NOMO-1 treated with dmso at 0.1 percent for 144 hours (cell line): Measurements from ENCODE around the gene PLEKHA1.

Source experiments
- DNase-seq: peaks from one replicate; lab custom pipeline; 2025; ENCODE audit not compliant: unreplicated experiment; lab: John Stamatoyannopoulos, UW

Gene PLEKHA1

DNA sequence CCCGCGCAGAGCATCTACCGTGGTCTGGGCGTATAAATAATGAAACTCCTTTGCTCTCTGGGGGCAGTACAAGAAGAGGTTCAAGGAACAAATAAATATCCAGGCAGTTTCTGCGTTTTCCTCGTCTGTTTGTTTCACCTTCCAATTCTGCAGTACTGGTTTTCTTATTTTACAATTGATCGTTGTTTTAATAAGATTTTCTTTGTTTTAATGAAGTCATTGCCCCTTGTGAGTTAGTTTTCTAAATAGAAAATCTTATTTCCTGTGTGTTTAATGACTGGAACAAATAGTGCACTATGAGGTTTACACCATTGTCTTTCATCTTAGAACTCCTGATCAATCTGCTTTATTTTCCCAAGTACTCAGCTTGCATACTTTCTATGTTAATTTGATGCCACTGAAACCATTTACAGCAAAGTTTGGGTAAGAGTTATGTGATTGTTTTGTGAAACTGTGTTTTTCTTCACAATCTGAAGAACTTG is 1.2 kb downstream of the PLEKHA1 start:
- DNase-seq = no peak

DNA sequence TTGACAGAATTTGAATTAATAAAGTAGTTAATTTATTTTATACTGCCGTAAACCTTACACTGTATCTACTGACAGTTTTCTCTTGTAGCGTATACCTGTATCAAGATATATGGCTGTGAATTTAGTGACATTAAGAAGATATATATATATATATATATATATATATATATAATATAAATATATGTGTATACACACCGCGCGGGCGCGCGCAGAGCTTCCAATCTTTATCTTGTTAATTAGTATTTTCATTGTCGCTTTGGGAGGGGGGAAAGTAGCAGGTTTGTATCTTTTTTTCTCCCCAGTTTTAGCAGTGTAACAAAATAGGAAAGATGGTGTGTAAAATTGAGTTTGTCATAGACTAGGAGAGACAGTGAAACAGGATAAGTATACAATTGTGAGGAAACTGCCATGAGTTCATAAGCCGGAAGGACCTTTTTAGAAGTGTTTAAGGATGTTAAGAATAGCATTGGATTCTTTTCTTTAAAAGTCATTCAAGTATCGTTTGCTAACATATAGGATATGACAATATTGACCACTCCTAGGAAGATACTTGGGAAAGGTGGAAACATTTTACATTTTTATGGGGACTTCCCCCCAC is 2.0 kb downstream of the PLEKHA1 start:
- no peak for DNase-seq

DNA sequence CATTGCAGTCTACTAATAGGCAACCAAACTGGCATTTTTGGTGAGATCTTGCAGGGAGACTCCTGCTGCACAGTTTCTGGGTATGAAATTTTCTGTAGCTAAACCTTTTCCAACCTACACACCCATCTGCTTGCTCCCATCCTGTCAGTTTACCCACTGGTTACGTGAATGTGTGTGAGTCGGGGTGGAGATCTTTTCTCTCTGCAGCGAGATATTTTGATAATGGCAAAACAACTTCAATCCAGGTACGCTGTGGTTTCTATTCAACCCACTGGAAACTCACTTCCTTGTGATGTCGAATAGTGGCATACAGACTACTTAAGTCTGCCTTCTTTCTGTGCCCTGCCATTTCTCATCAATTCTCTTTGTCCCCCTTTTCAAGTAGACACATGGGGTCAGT is 4.5 kb downstream of the PLEKHA1 start:
- DNase-seq = no peak

DNA sequence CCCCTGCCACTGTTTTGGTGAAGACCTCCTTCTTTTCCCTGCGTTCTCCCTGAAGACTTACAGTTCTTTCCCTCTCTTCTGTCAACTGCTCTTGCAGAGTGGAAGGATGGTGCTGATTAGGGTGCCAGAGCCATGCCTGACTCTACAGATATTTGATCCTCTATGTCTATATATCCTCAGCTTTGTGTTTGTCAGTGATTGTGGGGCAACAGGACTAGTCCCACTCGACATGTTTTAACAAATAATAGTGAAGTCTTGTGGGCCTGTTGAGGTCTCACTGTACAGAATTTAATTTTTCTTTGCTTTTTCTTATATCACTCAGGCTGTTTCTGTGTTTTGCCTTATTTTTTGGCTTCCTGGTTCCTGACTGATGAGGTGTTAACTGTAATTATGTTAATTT is 5.0 kb downstream of the PLEKHA1 start:
- no peak for DNase-seq

DNA sequence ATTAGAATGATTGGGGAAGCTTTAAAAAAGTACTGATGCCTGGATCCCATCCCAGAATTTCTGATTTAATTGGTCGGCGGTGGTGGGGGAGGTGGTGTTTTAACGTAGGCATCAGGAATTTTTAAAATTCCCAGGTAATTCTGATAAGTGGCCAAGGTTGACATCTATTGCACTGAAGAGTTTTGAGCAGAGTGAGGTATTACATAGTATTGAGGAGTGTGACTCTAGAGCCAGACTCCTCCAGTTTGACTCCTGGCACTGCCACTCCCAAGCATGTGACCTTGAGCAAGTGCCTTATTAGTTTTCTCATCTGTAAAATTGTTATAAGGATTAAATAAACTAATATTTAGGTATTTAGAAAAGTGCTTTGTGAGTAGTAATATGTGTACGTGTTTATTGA is 6.2 kb downstream of the PLEKHA1 start:
- DNase-seq = no peak

DNA sequence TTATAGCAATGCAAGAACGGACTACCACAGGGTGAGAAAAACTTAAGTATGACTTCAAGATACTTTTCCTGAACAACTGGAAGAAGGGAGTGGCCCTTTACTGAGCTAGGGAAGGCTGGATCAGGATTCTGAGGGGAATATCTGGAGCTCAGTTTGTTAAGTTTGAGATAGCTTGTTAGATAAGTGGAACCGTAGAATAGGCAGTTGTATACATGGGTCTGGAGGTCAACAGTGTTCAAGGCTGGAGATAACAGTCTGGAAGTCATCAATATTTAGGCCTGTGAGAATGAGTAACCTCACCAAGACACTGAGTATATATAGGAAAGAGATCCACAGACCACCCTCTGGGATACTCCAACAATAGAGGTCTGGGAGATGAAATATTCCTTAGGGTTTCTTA is 7.2 kb downstream of the PLEKHA1 start:
- DNase-seq = no peak

DNA sequence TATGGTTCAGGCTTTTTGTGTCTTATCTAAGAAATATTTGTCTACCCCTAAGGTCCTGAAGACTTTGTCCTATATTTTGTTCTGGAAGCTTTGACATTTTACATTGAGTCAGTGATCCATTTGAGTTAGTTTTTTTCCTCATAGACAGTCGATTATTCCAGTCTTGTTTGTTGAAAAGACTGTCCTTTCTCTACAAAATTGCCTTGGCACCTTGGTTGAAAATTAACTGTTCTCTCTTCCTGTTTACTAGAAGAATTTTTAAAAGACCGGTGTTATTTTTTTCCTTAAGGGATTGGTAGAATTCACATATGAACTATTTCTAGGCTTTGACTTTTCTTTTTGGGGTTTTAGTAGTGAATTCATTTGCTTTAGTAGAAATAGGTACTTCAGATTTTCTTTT is 12.0 kb downstream of the PLEKHA1 start:
- no peak for DNase-seq

DNA sequence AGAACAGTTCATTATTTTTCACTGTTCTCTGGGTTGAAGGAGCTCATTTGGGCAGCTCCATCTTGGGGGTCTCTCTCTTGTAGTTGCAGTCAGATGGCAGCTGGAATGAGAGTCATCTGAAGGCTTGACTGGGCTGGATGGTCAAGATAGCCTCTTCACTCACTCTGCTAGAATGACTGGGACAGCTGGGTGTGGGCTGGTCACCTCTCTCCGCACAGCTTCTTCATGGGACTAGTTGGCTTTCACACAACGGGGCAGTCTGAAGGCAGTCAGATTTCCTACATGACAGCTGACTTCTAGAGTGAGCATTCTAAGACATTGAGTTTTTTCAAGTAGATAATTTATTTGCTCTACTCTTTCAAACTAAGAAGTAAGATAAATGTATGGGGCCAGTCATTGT is 13.1 kb downstream of the PLEKHA1 start:
- no peak for DNase-seq

DNA sequence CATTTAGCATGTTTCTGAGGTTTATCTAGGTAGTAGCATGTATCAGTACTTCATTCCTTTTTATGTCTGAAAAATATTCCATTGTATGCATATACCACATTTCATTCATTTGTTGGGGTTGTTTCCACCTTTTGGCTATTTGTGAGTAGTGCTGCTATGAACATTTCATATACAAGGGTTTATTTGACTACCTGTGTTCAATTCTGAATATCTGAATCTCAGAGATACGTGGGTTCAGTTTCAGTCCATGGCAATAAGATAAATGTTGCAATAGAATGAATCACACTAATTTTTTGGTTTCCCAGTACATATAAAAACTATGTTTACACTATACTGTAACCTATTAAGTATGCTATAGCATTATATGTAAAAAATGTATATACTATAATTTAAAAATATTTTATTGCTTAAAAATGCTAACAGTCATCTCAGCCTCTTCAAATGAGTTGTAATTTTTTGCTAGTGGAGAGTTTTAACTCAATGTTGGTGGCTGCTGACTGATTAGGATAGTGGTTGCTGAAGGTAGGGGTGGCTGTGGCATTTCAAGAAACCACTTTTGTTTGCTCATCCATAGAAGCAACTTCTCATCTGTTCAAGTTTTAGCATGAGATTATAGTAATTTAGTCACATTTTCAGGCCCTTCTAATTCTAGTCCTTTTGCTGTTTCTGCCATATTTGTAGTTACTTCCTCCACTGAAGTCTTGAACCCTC is 13.9 kb downstream of the PLEKHA1 start:
- no peak for DNase-seq

DNA sequence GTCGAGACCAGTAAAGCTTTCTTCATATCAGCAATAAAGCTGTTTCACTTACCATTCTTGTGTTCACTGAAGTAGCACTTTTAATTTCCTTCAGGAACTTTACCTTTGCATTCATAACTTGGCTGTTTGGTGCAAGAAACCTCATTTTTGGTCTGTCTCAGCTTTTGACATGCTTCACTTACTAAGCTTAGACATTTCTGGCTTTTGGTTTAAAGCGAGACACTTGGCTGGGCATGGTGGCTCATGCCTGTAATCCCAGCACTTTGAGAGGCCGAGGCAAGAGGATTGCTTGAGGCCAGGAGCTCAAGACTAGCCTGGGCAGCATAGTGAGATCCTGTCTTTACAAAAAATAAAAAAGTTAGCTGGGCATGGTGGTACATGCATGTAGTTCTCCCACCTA is 15.8 kb downstream of the PLEKHA1 start:
- DNase-seq = no peak

DNA sequence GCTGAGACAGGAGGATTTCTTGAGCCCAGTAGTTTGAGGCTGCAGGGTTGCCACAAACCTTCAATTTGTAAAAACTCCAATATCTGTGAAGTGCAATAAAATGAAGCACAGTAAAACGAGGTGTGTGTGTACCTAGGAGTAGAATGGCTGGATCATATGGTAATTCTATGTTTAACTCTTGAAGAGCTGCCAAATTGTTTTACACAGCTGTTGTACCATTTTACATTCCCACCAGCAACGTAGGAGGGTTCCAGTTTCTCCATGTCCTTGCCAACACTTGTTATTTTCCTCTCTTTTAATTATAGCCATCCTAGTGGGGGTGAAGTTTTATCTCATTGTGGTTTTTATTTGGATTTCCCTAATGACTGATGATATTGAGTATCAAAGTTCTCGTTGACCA is 16.2 kb downstream of the PLEKHA1 start:
- no peak for DNase-seq

DNA sequence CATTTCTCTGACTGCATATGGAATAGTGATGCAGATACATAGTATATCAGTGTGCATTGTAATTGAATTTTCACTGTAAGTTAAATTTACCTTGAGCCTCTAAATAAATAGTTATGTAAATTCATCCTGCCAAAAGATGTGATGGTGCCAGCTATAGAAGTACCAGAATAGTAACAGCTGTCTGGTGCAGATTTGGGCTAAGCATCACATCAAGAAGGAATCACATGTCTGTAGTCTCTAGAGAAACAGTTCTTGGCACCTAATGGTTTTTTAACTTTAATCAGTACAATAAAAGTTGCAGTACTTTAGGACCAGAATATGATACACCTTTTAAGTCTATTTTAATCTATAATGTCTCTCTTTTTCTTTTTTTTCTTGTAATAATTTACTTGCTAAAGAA is 17.4 kb downstream of the PLEKHA1 start:
- no peak for DNase-seq

DNA sequence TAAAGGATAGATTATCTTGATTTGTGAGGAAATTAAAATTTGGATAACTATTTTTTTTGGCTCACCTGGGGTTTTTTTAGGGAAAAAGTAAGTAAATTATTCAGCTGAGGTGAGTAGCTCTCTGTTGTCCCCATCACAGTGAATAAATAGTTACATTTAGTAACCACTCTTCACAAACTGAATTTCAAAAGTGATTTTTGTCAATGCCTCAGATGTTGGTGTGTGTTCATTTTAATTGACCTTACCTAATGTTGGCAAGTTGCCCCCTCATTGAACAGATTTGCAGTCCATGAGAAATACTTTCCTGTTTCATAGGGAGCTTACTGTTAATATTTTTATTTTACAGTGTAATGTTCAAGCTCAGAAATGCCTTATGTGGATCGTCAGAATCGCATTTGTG is 18.3 kb downstream of the PLEKHA1 start:
- DNase-seq = no peak

DNA sequence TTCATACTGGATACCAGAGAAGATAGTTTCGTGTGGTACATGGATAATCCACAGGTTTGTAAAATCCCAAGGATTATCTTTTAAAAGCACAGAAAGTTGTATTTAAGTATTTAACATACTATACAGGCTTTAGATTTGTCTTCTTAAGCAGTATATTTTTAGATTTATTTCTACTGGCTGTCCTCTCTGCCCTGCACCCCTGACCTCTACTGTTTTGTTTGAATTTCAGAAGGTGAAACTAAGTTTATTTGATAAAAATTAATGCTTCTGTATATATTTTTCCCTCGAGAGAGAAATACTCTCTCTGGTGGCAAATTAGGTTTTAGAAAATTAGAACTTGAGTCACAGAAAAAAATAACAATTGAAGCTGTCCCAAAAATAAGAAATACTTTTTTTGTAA is 18.8 kb downstream of the PLEKHA1 start:
- DNase-seq = no peak

DNA sequence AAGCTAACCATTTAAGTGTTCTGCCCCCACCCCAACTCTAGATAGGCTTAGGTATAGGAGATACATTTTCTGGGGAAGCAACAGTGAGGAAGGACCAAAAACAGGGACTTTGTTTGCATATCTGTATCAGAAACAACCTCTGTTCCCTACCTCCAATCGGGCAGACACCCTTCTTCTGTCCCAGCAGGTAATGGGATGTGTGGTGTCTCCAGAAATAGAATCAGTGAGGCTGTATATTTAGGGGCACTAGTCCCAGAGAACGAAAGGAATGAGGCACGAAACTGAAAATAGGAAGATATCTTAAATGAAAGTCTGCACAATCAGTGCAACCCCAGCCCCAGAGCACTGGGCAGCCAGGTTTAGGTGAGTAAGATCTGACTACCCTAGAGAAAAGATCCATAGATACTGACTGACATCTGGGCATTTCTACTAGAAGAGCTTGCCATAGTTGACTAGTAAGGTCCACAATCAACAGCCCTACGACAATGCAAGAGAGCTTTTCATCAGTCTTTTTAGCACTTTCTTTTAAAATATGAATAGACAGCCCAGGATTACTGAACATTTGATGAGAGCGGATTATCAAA is 28.1 kb downstream of the PLEKHA1 start:
- DNase-seq = no peak

DNA sequence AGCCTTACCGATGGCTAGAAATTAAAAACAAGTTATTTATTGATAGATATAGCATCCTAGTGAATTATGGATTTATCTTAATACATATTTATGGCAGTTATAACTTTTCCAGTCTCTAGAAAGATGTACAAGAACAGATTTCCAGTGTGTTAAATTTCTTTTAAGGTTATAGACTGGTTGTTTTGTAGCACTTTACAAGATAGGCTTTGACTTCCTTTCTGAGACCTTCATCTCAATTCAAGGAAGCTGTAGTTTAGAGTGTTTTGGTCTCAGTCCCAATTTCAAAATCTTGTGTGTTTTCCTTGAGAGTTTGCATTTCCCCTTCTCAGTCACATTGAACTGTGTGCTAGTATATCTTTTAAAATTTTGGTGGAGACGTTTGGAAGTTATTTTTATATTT is 30.1 kb downstream of the PLEKHA1 start:
- DNase-seq = no peak

DNA sequence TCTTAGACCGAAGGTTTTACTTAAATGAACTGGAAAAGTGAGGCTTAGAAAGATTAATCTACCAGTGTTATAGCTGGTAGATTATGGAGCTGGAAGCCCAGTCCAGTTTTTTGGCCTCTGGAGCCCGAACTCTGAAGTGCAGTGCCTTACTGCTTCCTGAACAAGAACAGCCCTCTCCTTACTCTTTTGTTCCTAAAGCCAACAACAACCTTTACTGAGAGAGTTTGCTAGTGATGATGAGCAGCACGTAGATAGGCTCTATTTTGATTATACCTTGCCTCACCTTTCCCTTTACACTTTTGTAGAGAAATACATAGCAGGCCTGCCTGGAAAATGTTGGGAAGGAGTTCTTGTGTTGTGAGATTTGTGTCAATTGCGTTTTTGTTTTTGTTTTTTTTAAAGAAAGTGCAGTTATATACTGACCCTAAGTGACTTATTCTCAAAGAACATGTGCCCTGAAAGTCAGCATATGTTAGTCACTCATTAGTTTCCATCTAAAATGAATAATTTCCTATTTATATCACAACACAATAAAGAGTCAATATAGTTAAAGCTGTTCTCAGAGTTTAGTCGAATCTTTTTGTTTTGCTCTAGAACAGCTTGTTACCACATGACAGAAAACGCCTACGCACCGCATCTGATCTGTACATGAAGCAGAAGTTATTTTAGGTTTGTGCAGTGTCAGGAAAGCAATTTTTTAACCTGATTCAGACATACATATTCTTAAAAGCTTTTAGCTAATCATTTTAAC is 33.0 kb downstream of the PLEKHA1 start:
- DNase-seq = no peak

DNA sequence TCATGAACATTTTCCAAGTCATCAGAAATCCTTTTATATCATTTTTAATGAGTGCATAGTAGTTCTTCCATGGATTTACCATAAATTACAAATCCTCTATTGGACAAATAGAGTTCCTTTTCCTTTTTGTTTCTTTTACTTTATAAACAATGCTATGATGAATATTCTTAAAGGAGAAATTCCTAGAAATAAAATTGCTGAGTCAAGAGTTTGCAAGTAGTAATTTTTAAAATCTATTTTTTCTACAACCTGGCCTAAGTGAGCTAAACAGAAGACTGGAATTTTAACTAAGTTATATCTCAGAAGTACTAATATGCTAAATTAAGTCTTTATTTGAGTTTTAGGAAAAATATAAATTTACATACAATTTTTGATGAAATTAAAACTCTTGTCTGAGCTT is 38.8 kb downstream of the PLEKHA1 start:
- DNase-seq = no peak

DNA sequence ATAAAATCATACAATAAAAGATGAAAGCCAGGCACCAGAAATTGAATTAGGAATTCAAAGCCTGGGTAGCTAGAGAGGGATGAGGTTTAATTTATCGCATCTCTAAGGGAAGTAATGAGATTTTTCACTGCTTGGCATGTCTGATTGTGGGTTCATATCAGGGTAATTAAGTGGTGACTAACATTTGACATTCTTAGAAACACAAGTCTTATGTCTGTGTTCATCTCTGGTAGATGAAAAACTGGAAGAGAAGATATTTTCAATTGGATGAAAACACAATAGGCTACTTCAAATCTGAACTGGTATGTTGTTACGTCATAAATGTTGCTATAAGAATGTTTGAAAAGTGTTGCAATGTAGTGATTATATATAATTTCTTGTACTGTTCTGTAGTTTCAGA is 43.2 kb downstream of the PLEKHA1 start:
- no peak for DNase-seq

DNA sequence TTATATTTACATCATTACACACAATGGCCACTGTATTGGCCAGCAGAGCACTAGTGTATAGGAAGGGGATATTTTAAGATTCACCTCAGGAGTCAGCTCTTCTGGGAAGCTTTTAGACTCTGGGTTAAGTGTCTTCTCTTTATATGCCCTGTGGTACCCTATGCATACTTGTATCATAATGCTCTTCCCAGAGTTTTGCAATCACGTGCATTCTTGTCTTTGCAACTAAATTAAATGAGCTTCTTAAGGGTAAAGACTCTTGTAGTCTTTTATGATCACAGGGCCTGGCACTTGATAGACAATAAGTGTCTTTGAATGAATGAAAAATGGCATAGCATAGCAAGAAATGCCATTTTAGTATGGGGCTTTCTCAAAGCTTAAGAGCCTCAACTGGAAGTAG is 44.5 kb downstream of the PLEKHA1 start:
- no peak for DNase-seq

DNA sequence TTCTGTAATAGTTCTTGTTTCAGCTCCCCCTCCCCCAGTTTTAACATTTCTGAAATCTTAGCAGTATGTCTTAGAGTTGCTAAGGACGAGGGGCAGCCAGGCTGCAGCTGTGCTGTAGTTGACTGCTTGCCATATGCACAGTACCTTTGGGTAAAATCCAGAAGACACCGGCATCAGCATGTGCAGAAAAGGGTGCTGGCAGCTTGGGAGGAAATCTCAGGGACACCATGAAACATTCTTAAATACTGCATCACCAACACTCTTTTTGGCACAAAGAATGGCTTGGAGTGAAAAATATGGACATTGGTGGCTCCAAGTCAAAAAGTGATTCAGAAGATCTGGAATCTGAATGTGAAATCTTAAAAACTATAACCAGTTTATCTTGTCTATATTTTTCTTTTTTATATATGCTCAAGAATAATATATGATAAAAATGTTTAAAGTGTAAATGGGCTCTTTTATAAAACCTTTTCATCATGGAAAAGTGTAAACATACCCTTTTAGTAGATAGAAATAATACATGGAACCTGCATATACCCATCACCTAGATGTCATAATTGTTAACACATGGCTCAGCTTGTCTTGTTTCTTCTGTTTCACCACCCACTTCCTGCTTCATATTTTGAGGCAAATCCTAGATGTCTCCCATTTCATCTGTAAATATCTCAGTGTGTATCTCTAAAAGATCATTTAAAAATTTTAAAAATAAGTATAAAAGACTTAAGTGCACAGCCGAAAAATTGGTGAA is 45.5 kb downstream of the PLEKHA1 start:
- no peak for DNase-seq
